Brain microvascular endothelial cell (primary cell): ENCODE data around the gene SH3PXD2B.

Source experiments
- DNase-seq: peaks from one replicate; pipeline ENCODE4 v3.0.0-alpha.2; 2020
- H3K27ac ChIP-seq: fragments of 250-450 bp; sonication (Bioruptor Pico); 2 replicates; pipeline ENCODE4 v1.5.1; 2020; ENCODE audit warnings: mild to moderate bottlenecking, moderate library complexity
- H3K27me3 ChIP-seq: fragments of 250-450 bp; sonication (Bioruptor Pico); replicated peaks from 2 replicates; pipeline ENCODE4 v1.5.1; 2020; ENCODE audit warnings: mild to moderate bottlenecking
- H3K36me3 ChIP-seq: fragments of 250-450 bp; sonication (Bioruptor Pico); replicated peaks from 2 replicates; pipeline ENCODE4 v1.5.1; 2020; ENCODE audit warnings: mild to moderate bottlenecking
- H3K4me3 ChIP-seq: 2 replicates; pipeline ENCODE4 v1.5.1; 2011; ENCODE audit warnings: low read depth, mild to moderate bottlenecking, control low read depth, low read length, moderate library complexity
- CTCF ChIP-seq: IDR thresholded peaks from 2 replicates; pipeline ENCODE4 v1.5.1; 2011; ENCODE audit warnings: low read depth, mild to moderate bottlenecking, moderate library complexity, low read length, control low read depth, inconsistent platforms; ENCODE audit errors: missing control alignments
- in situ Hi-C: cut with HindIII; loops from 2 replicates; pipeline ENCODE4 v1.10.0; 2017; ENCODE audit warnings: low sequenced_read_pairs, low pct_ligation_motif_present

The SH3PXD2B gene

GRCh38 chr5:172436078-172436878 lies 18.0 kb downstream of the SH3PXD2B start:
- in situ Hi-C loops, result no loop called here
- Histone ChIP-seq H3K27me3 (no peaks in the 10 kb centered on the region), H3K36me3 (no peaks in the 10 kb centered on the region), H3K4me3 (no peak overlapping the region), H3K27ac (no peak overlapping the region)
- DNase-seq, result no peak
- no peak for TF ChIP-seq CTCF

DNA sequence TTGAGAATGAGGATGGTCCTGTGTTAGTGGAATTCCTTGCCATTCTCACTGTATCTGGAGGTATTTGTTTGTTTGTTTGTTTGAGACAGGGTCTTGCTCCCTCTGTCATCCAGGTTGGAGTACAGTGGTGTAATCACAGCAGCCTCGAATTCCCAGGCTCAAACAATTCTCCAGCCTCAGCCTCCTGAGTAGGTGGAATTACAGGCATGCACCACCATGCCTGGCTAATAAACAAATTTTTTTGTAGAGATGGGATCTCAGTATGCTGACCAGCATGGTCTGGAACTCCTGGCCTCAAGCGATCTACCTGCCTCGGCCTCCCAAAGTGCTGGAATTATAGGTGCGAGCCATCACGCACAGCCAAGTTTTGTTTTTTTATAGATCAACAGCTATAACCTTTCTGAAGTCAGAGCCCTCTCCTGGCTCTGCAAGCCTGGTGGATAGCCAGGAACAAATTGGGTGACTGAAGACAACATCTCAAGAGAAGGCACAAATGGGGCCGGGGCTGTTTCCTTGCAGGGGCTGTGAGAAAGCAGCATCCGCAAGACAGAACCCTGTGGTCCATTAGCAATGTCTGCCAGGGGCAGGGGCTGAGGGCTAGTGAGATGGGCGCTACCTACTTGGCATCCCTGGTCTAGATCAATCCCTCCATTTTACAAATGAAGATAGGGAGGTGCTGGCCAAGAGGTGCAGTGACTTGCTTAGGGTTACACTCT lies 18.8 kb downstream of the SH3PXD2B start:
- DNase-seq, result no peak
- in situ Hi-C loops, result no loop called here
- Histone ChIP-seq H3K27ac (no peak overlapping the region), H3K4me3 (no peak overlapping the region), H3K27me3 (no peaks in the 10 kb centered on the region), H3K36me3 (no peaks in the 10 kb centered on the region)
- no peak for TF ChIP-seq CTCF

GRCh38 chr5:172434251-172434650 lies 20.1 kb downstream of the SH3PXD2B start:
- DNase-seq, result no peak
- Histone ChIP-seq H3K27me3 (no peaks in the 10 kb centered on the region), H3K36me3 (no peaks in the 10 kb centered on the region), H3K27ac (no peak overlapping the region), H3K4me3 (no peak overlapping the region)
- no peak for TF ChIP-seq CTCF
- in situ Hi-C loops, result no loop called here

- Histone ChIP-seq H3K27me3 (no peaks in the 10 kb centered on the region), H3K27ac (no peak overlapping the region), H3K4me3 (no peak overlapping the region), H3K36me3 (no peaks in the 10 kb centered on the region)
- in situ Hi-C loops, result no loop called here
- TF ChIP-seq CTCF, result no peak
- no peak for DNase-seq
Observed at GRCh38 chr5:172433513-172433912, 20.8 kb downstream of the SH3PXD2B start.

DNA sequence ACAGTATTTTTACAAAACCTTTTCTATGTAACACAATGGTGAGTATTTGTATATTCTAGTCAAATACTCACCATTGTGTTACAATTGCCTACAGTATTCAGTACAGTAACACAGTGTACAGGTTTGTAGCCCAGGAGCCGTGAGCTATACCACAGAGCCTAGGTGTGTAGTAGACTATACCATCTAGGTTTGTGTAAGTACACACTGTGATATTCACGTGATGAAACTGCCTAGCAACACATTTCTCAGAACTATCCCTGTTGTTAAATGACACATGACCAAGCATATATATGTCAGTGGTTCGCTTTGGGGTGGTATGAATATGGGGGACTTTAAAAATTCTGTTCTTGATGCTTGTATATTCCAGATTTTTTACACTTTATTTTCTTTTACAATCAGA lies 21.3 kb downstream of the SH3PXD2B start:
- DNase-seq, result no peak

More for the DNA sequence above, 21.3 kb downstream of the SH3PXD2B start:
- no peaks in the 10 kb centered on the region for H3K27me3 ChIP-seq
- no peak overlapping the region for H3K4me3 ChIP-seq
- H3K27ac ChIP-seq, result no peak overlapping the region
- no peak for TF ChIP-seq CTCF
- in situ Hi-C loops, result no loop called here
- no peaks in the 10 kb centered on the region for H3K36me3 ChIP-seq
